ENCODE data around the gene AFF2. TPM values are rescaled to one million over a fixed set of nuclear protein-coding genes. Genes with fewer than 3 reads are reported as not detected.

Gene AFF2
- total RNA-seq, 1 donor from 2014 or later, result 0.06 TPM

GRCh38 chrX:148540671-148541583 lies 40.5 kb downstream of the AFF2 start:
- DNase-seq (ENCODE audit: low read depth), result no peak
- no peak for TF ChIP-seq CTCF (conservative IDR thresholded peaks at IDR 0.05; ENCODE audit: low read depth, low read length)
- no peak overlapping the region for H3K4me3 ChIP-seq (ENCODE audit: low read depth, low read length)

- no peak for DNase-seq (ENCODE audit: low read depth)
- no peak for TF ChIP-seq CTCF (conservative IDR thresholded peaks at IDR 0.05; ENCODE audit: low read depth, low read length)
- no peak overlapping the region for H3K4me3 ChIP-seq (ENCODE audit: low read depth, low read length)
These were observed 41.1 kb downstream of the AFF2 start for GRCh38 chrX:148541584-148541940.

- no peak for TF ChIP-seq CTCF (conservative IDR thresholded peaks at IDR 0.05; ENCODE audit: low read depth, low read length)
- no peak overlapping the region for H3K4me3 ChIP-seq (ENCODE audit: low read depth, low read length)
- DNase-seq (ENCODE audit: low read depth), result no peak
These were observed 42.3 kb downstream of the AFF2 start for GRCh38 chrX:148542481-148543255.

- H3K4me3 ChIP-seq (ENCODE audit: low read depth, low read length), result no peak overlapping the region
- peak; percentile 29 for TF ChIP-seq CTCF (conservative IDR thresholded peaks at IDR 0.05; ENCODE audit: low read depth, low read length)
- DNase-seq (ENCODE audit: low read depth), result no peak
These were observed 52.4 kb downstream of the AFF2 start for GRCh38 chrX:148552775-148553174.

GRCh38 chrX:148555101-148555500 lies 54.7 kb downstream of the AFF2 start:
- TF ChIP-seq CTCF (conservative IDR thresholded peaks at IDR 0.05; ENCODE audit: low read depth, low read length), result no peak
- H3K4me3 ChIP-seq (ENCODE audit: low read depth, low read length), result no peak overlapping the region
- DNase-seq (ENCODE audit: low read depth), result no peak

- H3K4me3 ChIP-seq (ENCODE audit: low read depth, low read length), result no peak overlapping the region
- no peak for DNase-seq (ENCODE audit: low read depth)
- no peak for TF ChIP-seq CTCF (conservative IDR thresholded peaks at IDR 0.05; ENCODE audit: low read depth, low read length)
These were observed 55.3 kb downstream of the AFF2 start for GRCh38 chrX:148555571-148556243.

All from epithelial cell of proximal tubule (primary cell).